Ishikawa (cell line): Measurements from ENCODE around the gene NSMF.

Experiments used
- CEBPB ChIP-seq: IDR thresholded peaks from 2 replicates; pipeline ENCODE4 v1.6.1; 2012
- MAX ChIP-seq: IDR thresholded peaks from 2 replicates; pipeline ENCODE4 v1.6.1; 2012
- NFIC ChIP-seq: IDR thresholded peaks from 2 replicates; pipeline ENCODE4 v1.6.1; 2012
- RAD21 ChIP-seq: IDR thresholded peaks from 2 replicates; pipeline ENCODE4 v1.6.1; 2012; ENCODE audit warnings: low read depth
- REST ChIP-seq: IDR thresholded peaks from 2 replicates; pipeline ENCODE4 v1.6.1; 2012; ENCODE audit warnings: low read depth, mild to moderate bottlenecking
- TAF1 ChIP-seq: IDR thresholded peaks from 2 replicates; pipeline ENCODE4 v1.6.1; 2012; ENCODE audit warnings: low read depth, mild to moderate bottlenecking
- USF1 ChIP-seq: IDR thresholded peaks from 2 replicates; pipeline ENCODE4 v1.6.1; 2012
- YY1 ChIP-seq: IDR thresholded peaks from 2 replicates; pipeline ENCODE4 v1.6.1; 2012; ENCODE audit warnings: low read depth
- ZBTB7A ChIP-seq: IDR thresholded peaks from 2 replicates; pipeline ENCODE4 v1.6.1; 2012; ENCODE audit warnings: low read depth

GRCh38 chr9:137430723-137431415 is 28.3 kb downstream of the NSMF start:
- no peak for TF ChIP-seq USF1
- no peak for TF ChIP-seq REST
- no peak; the same call in 1 of the 2 replicates for TF ChIP-seq TAF1
- TF ChIP-seq MAX = no peak
- TF ChIP-seq RAD21 = no peak
- no peak for TF ChIP-seq ZBTB7A
- TF ChIP-seq YY1 = no peak
- no peak for TF ChIP-seq CEBPB
- TF ChIP-seq NFIC = no peak
